ENCODE measurements around the gene FAM149B1.

Gene FAM149B1

DNA sequence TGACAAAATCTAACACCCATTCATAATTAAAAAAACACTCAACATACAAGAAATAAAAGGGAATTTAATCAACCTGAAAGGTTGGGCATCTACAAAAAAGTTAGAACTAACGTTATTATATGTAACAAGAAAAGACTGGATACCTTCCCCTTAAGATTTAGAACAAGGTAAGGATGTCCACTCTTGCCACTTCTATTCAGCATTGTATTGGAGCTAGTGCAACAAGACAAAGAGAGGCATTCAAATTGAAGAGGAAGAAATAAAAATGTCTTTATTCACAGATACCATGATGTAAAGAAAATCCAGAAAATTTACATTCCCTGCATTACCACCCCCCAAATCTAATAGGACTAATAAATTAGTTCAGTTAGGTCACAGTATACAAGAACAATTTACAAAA lies 18.3 kb downstream of the FAM149B1 start:
- no peaks in the 10 kb centered on the region for H3K4me1 Mint-ChIP-seq
- DNase-seq (ENCODE audit: low spot score in 2 of 2) (no peak), ATAC-seq (replicated peaks; ENCODE audit: extremely low read depth, poor library complexity, severe bottlenecking) (no peak)
- peaks cover 5% of the 10 kb centered on the region for H3K36me3 Mint-ChIP-seq (ENCODE audit: insufficient read depth)
- no peak overlapping the region for H3K4me3 Mint-ChIP-seq
- H3K27ac Mint-ChIP-seq (ENCODE audit: low read depth) = no peak overlapping the region
- no peaks in the 10 kb centered on the region for H3K27me3 Mint-ChIP-seq
- H3K9me3 Mint-ChIP-seq = no peaks in the 10 kb centered on the region

GRCh38 chr10:73190188-73190587 lies 22.3 kb downstream of the FAM149B1 start:
- no peaks in the 10 kb centered on the region for H3K9me3 Mint-ChIP-seq
- H3K4me1 Mint-ChIP-seq = no peaks in the 10 kb centered on the region
- DNase-seq (ENCODE audit: low spot score in 2 of 2) (no peak), ATAC-seq (replicated peaks; ENCODE audit: extremely low read depth, poor library complexity, severe bottlenecking) (no peak)
- H3K27ac Mint-ChIP-seq (ENCODE audit: low read depth) = no peak overlapping the region
- no peaks in the 10 kb centered on the region for H3K27me3 Mint-ChIP-seq
- peaks cover 4% of the 10 kb centered on the region for H3K36me3 Mint-ChIP-seq (ENCODE audit: insufficient read depth)
- H3K4me3 Mint-ChIP-seq = no peak overlapping the region

DNA sequence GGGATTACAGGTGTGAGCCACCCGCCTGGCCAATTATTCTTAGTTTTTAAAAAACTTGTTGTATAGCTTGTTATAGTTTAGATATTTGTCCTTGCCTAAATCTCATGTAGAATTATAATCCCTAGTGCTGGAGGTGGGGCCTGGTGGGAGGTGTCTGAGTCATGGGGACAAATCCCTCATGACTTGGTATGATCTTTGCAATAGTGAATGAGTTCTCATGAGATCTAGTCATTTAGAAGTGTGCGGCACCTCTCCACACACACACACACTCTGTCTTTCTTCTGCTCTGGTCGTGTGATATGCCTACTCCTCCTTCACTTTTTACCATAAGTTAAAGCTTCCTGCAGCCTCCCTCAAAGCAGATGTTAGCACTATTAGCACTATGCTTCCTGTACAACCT lies 37.2 kb downstream of the FAM149B1 start:
- ATAC-seq (replicated peaks; ENCODE audit: extremely low read depth, poor library complexity, severe bottlenecking) (no peak), DNase-seq (ENCODE audit: low spot score in 2 of 2) (no peak)
- Mint-ChIP-seq H3K9me3 (no peaks in the 10 kb centered on the region), H3K27me3 (no peaks in the 10 kb centered on the region), H3K4me3 (no peak overlapping the region), H3K27ac (ENCODE audit: low read depth) (no peak overlapping the region), H3K36me3 (ENCODE audit: insufficient read depth) (peaks cover 8% of the 10 kb centered on the region), H3K4me1 (no peaks in the 10 kb centered on the region)

DNA sequence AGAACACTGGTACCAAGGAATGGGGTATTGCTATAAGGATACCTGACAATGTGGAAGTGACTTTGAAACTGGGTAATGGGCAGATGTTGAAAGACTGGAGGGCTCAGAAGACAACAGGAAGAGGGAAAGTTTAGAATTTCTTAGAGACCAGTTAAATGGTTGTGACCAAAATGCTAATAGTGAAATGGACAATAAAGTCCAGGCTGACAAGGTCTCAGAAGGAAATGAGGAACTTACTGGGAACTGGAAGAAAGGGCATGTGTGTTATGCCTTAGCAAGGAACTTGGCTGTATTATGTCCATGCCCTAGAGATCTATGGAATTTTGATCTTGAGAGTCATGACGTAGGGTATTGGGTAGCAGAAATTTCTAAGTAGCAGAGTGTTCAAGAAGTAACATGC lies 38.0 kb downstream of the FAM149B1 start:
- ATAC-seq (replicated peaks; ENCODE audit: extremely low read depth, poor library complexity, severe bottlenecking) = no peak
- Mint-ChIP-seq H3K36me3 (ENCODE audit: insufficient read depth) (peaks cover 6% of the 10 kb centered on the region), H3K9me3 (no peaks in the 10 kb centered on the region), H3K27ac (ENCODE audit: low read depth) (no peak overlapping the region), H3K4me1 (no peaks in the 10 kb centered on the region), H3K27me3 (no peaks in the 10 kb centered on the region), H3K4me3 (no peak overlapping the region)
- DNase-seq (ENCODE audit: low spot score in 2 of 2) = no peak

DNA sequence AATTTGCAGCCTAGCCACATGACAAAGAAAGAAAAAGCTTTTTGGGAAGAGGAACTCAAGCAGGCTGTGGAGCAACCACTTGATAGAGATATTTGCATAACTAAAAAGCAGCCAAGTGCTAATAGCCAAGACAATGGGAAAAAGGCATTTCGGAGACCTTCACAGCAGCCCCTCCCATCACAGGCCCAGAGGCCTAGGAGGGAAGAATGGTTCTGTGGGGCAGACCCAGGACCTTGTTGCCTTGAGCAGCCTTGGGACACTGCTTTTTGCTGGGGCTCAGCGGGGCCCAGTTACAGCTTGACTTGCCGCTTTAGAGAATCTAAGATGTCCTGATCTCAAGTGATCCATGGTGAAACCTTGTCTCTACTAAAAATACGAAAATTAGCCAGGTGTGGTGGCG lies 38.5 kb downstream of the FAM149B1 start:
- H3K4me3 Mint-ChIP-seq = no peak overlapping the region
- no peak for DNase-seq (ENCODE audit: low spot score in 2 of 2)
- no peak for ATAC-seq (replicated peaks; ENCODE audit: extremely low read depth, poor library complexity, severe bottlenecking)
- no peaks in the 10 kb centered on the region for H3K27me3 Mint-ChIP-seq
- H3K27ac Mint-ChIP-seq (ENCODE audit: low read depth) = no peak overlapping the region
- no peaks in the 10 kb centered on the region for H3K9me3 Mint-ChIP-seq
- H3K4me1 Mint-ChIP-seq = no peaks in the 10 kb centered on the region
- peaks cover 6% of the 10 kb centered on the region for H3K36me3 Mint-ChIP-seq (ENCODE audit: insufficient read depth)

GRCh38 chr10:73207883-73208282 lies 40.0 kb downstream of the FAM149B1 start:
- Mint-ChIP-seq H3K27ac (ENCODE audit: low read depth) (no peak overlapping the region), H3K4me1 (no peaks in the 10 kb centered on the region), H3K36me3 (ENCODE audit: insufficient read depth) (peaks cover 6% of the 10 kb centered on the region), H3K9me3 (no peaks in the 10 kb centered on the region), H3K27me3 (no peaks in the 10 kb centered on the region), H3K4me3 (no peak overlapping the region)
- no peak for ATAC-seq (replicated peaks; ENCODE audit: extremely low read depth, poor library complexity, severe bottlenecking)
- DNase-seq (ENCODE audit: low spot score in 2 of 2) = no peak

DNA sequence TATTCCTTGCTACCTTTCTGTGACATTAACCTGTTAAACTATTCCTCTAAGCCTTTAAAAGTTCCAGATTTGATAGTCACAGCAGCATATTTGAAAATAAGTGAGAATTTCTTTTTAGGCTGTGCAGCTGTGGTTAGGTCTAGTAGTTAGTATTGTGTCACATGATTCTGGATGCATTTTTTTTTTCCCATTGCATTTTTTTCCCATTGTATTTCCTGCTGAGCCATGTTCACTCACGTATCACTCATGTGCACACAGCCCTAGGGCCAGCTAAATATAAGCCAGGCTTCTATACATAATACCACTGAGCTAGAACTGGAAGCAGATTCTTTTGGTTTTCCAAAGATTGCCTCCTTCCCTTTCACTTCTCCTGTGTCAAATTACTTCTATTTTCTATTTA lies 41.8 kb downstream of the FAM149B1 start:
- no peak overlapping the region for H3K4me3 Mint-ChIP-seq
- H3K27ac Mint-ChIP-seq (ENCODE audit: low read depth) = no peak overlapping the region
- H3K36me3 Mint-ChIP-seq (ENCODE audit: insufficient read depth) = peaks cover 8% of the 10 kb centered on the region
- no peak for ATAC-seq (replicated peaks; ENCODE audit: extremely low read depth, poor library complexity, severe bottlenecking)
- H3K9me3 Mint-ChIP-seq = no peaks in the 10 kb centered on the region
- DNase-seq (ENCODE audit: low spot score in 2 of 2) = no peak
- H3K4me1 Mint-ChIP-seq = no peaks in the 10 kb centered on the region
- no peaks in the 10 kb centered on the region for H3K27me3 Mint-ChIP-seq

GRCh38 chr10:73210395-73211105 lies 42.6 kb downstream of the FAM149B1 start:
- no peaks in the 10 kb centered on the region for H3K4me1 Mint-ChIP-seq

GRCh38 chr10:73211106-73211811 lies 43.3 kb downstream of the FAM149B1 start:
- Mint-ChIP-seq H3K4me3 (no peak overlapping the region), H3K9me3 (no peaks in the 10 kb centered on the region), H3K4me1 (no peaks in the 10 kb centered on the region), H3K36me3 (ENCODE audit: insufficient read depth) (peaks cover 11% of the 10 kb centered on the region), H3K27me3 (no peaks in the 10 kb centered on the region), H3K27ac (ENCODE audit: low read depth) (no peak overlapping the region)
- no peak for ATAC-seq (replicated peaks; ENCODE audit: extremely low read depth, poor library complexity, severe bottlenecking)
- DNase-seq (ENCODE audit: low spot score in 2 of 2) = no peak

More at GRCh38 chr10:73210395-73211105, 42.6 kb downstream of the FAM149B1 start:
- peaks cover 8% of the 10 kb centered on the region for H3K36me3 Mint-ChIP-seq (ENCODE audit: insufficient read depth)
- no peak overlapping the region for H3K27ac Mint-ChIP-seq (ENCODE audit: low read depth)
- H3K9me3 Mint-ChIP-seq = no peaks in the 10 kb centered on the region
- ATAC-seq (replicated peaks; ENCODE audit: extremely low read depth, poor library complexity, severe bottlenecking) (no peak), DNase-seq (ENCODE audit: low spot score in 2 of 2) (no peak)
- H3K27me3 Mint-ChIP-seq = no peaks in the 10 kb centered on the region
- H3K4me3 Mint-ChIP-seq = no peak overlapping the region

GRCh38 chr10:73215749-73216148 lies 47.8 kb downstream of the FAM149B1 start:
- Mint-ChIP-seq H3K27me3 (no peaks in the 10 kb centered on the region), H3K4me3 (no peak overlapping the region), H3K9me3 (no peaks in the 10 kb centered on the region), H3K36me3 (ENCODE audit: insufficient read depth) (peaks cover 9% of the 10 kb centered on the region), H3K4me1 (no peaks in the 10 kb centered on the region), H3K27ac (ENCODE audit: low read depth) (no peak overlapping the region)
- ATAC-seq (replicated peaks; ENCODE audit: extremely low read depth, poor library complexity, severe bottlenecking) = no peak
- DNase-seq (ENCODE audit: low spot score in 2 of 2) = no peak

GRCh38 chr10:73217628-73218027 lies 49.7 kb downstream of the FAM149B1 start:
- Mint-ChIP-seq H3K4me3 (no peak overlapping the region), H3K27ac (ENCODE audit: low read depth) (no peak overlapping the region), H3K9me3 (no peaks in the 10 kb centered on the region), H3K27me3 (no peaks in the 10 kb centered on the region), H3K36me3 (ENCODE audit: insufficient read depth) (peaks cover 9% of the 10 kb centered on the region), H3K4me1 (no peaks in the 10 kb centered on the region)
- no peak for ATAC-seq (replicated peaks; ENCODE audit: extremely low read depth, poor library complexity, severe bottlenecking)
- DNase-seq (ENCODE audit: low spot score in 2 of 2) = no peak

- Mint-ChIP-seq H3K36me3 (ENCODE audit: insufficient read depth) (peaks cover 7% of the 10 kb centered on the region), H3K27ac (ENCODE audit: low read depth) (no peak overlapping the region), H3K4me3 (no peak overlapping the region), H3K4me1 (no peaks in the 10 kb centered on the region), H3K27me3 (no peaks in the 10 kb centered on the region), H3K9me3 (no peaks in the 10 kb centered on the region)
- no peak for DNase-seq (ENCODE audit: low spot score in 2 of 2)
- ATAC-seq (replicated peaks; ENCODE audit: extremely low read depth, poor library complexity, severe bottlenecking) = no peak
These were observed 50.7 kb downstream of the FAM149B1 start for GRCh38 chr10:73218431-73219191.

- ATAC-seq (replicated peaks; ENCODE audit: extremely low read depth, poor library complexity, severe bottlenecking) = no peak
- Mint-ChIP-seq H3K4me3 (no peak overlapping the region), H3K9me3 (no peaks in the 10 kb centered on the region), H3K36me3 (ENCODE audit: insufficient read depth) (peaks cover 7% of the 10 kb centered on the region), H3K27ac (ENCODE audit: low read depth) (no peak overlapping the region), H3K27me3 (no peaks in the 10 kb centered on the region), H3K4me1 (no peaks in the 10 kb centered on the region)
- no peak for DNase-seq (ENCODE audit: low spot score in 2 of 2)
These were observed 51.5 kb downstream of the FAM149B1 start for GRCh38 chr10:73219384-73219783.
